HG03060 (cell line): Measurements from ENCODE around the gene PRMT6.
"Not testable (repeated sequence)": the region's sequence is repeated elsewhere in the genome, so short reads cannot be mapped to it uniquely, and the experiment has no call there.

ENCODE experiments used
- ATAC-seq: cut with Tn5 transposase; IDR thresholded peaks from one replicate; pipeline ENCODE4 v1.9.1; 2021; ENCODE audit warnings: low read depth, moderate number of reproducible peaks; ENCODE audit not compliant: unreplicated experiment

PRMT6 gene

GRCh38 chr1:107056426-107057196 lies at the start of gene PRMT6:
PRMT6 (plus strand) TSS chr1:107056674; CDS start chr1:107056716, 42 bp downstream.
- ATAC-seq: peak; percentile 74

GRCh38 chr1:107009281-107009680 lies 47.2 kb upstream of the PRMT6 start:
- ATAC-seq: no peak

- no peak for ATAC-seq
Measured at GRCh38 chr1:107010582-107010981, 45.9 kb upstream of the PRMT6 start.

GRCh38 chr1:107016376-107016978 lies 40.0 kb upstream of the PRMT6 start:
- ATAC-seq: peak; percentile 81

GRCh38 chr1:107018445-107018844 lies 38.0 kb upstream of the PRMT6 start:
- ATAC-seq: no peak

- ATAC-seq: no peak
Measured at GRCh38 chr1:107019166-107019565, 37.3 kb upstream of the PRMT6 start.

- ATAC-seq: not testable (repeated sequence)
Measured at GRCh38 chr1:107038874-107039273, 17.6 kb upstream of the PRMT6 start.

- not testable (repeated sequence) for ATAC-seq
Measured at GRCh38 chr1:107044310-107045220, 11.9 kb upstream of the PRMT6 start.

- ATAC-seq: no peak
Measured at GRCh38 chr1:107047602-107048001, 8.9 kb upstream of the PRMT6 start.

- ATAC-seq: no peak
Measured at GRCh38 chr1:107048241-107048640, 8.2 kb upstream of the PRMT6 start.

GRCh38 chr1:107051266-107051665 lies 5.2 kb upstream of the PRMT6 start:
- no peak for ATAC-seq

GRCh38 chr1:107055919-107056425 lies 502 bp upstream of the PRMT6 start:
- ATAC-seq: not testable (repeated sequence)

GRCh38 chr1:107057197-107058133 lies 991 bp downstream of the PRMT6 start:
- peak; percentile 32 for ATAC-seq

- no peak for ATAC-seq
Measured at GRCh38 chr1:107058245-107059032, 2.0 kb downstream of the PRMT6 start.

GRCh38 chr1:107061886-107062285 lies 5.4 kb downstream of the PRMT6 start:
- no peak for ATAC-seq

- ATAC-seq: no peak
Measured at GRCh38 chr1:107073493-107073892, 17.0 kb downstream of the PRMT6 start.

- ATAC-seq: no peak
Measured at GRCh38 chr1:107076841-107077240, 20.4 kb downstream of the PRMT6 start.

- no peak for ATAC-seq
Measured at GRCh38 chr1:107079249-107079648, 22.8 kb downstream of the PRMT6 start.

- ATAC-seq: no peak
Measured at GRCh38 chr1:107081102-107081501, 24.6 kb downstream of the PRMT6 start.
